Lung (tissue), 12 donors: ENCODE data around the gene DBH. TPM values are rescaled to one million over a fixed set of nuclear protein-coding genes. Genes with fewer than 3 reads are reported as not detected.

Source experiments
- ATAC-seq: fragments of 200-7000 bp; cut with Tn5 transposase; one replicate; pipeline ENCODE4 v1.9.1; 2020; ENCODE audit warnings: moderate number of reproducible peaks; ENCODE audit not compliant: insufficient read depth, low FRiP score
- DNase-seq, 3 donors: peaks; one replicate each; pipeline ENCODE4 v3.0.0-alpha.2; 2013 to 2017
- H3K27ac ChIP-seq, 2 donors: one replicate each; pipeline ENCODE4 v1.5.1; 2013; ENCODE audit warnings: mild to moderate bottlenecking in 2 of 2, moderate library complexity in 2 of 2, control low read depth in 1 of 2, inconsistent platforms in 1 of 2, low read depth in 1 of 2, low read length in 1 of 2
- H3K27me3 ChIP-seq, 3 donors: one replicate each; pipeline ENCODE4 v1.5.1; 2013; ENCODE audit warnings: low read length in 2 of 3; ENCODE audit not compliant: control insufficient read depth in 3 of 3, insufficient read depth in 3 of 3
- H3K36me3 ChIP-seq, 4 donors: one replicate each; pipeline ENCODE4 v1.5.1; 2013; ENCODE audit warnings: low read length in 4 of 4, mild to moderate bottlenecking in 1 of 4, moderate library complexity in 1 of 4; ENCODE audit not compliant: control insufficient read depth in 4 of 4, insufficient read depth in 4 of 4
- H3K4me1 ChIP-seq, 5 donors: one replicate each; pipeline ENCODE4 v1.5.1; 2013; ENCODE audit warnings: low read length in 5 of 5, mild to moderate bottlenecking in 2 of 5, moderate library complexity in 1 of 5; ENCODE audit not compliant: control insufficient read depth in 5 of 5, insufficient read depth in 5 of 5
- H3K4me3 ChIP-seq: one replicate; pipeline ENCODE4 v1.5.1; 2013; ENCODE audit warnings: mild to moderate bottlenecking, control low read depth, moderate library complexity
- H3K9ac ChIP-seq, 2 donors: one replicate each; pipeline ENCODE4 v1.5.1; 2013; ENCODE audit warnings: low read length in 2 of 2, control low read depth in 1 of 2; ENCODE audit not compliant: insufficient read depth in 1 of 2
- H3K9me3 ChIP-seq, 4 donors: one replicate each; pipeline ENCODE4 v1.5.1; 2013; ENCODE audit warnings: low read length in 3 of 4, mild to moderate bottlenecking in 1 of 4, moderate library complexity in 1 of 4; ENCODE audit not compliant: control insufficient read depth in 4 of 4, insufficient read depth in 3 of 4
- WGBS, 2 donors: extraction: QIAGEN DNeasy Blood & Tissue Kit; methylation state at CpG; one replicate each; pipeline ENCODE4 v1.1.7; 2013; 5-methylcytosine and 5-hydroxymethylcytosine counted together
- polyA plus RNA-seq, 2 donors: library from polyadenylated mRNA; stranded (reverse); fragments of 200-250 nt; gene quantifications; one replicate each; pipeline ENCODE4 v1.2.1, GENCODE V29; 2013
- total RNA-seq, 2 donors: library from RNA; depleted of rRNA in 1 of 2; stranded (reverse); fragments of >200 nt in 1 of 2; gene quantifications; one replicate each; pipeline ENCODE4 v1.2.1, GENCODE V29; 2014 to 2021
- TF ChIP-seq, protein P1 (sequence below): IDR thresholded peaks from 2 replicates; pipeline ENCODE4 v1.5.1; 2012; ENCODE audit warnings: mild to moderate bottlenecking; ENCODE audit errors: control extremely low read depth, extremely low read depth
- donor health status: control.
- donor health status: control.
- donor health status: Bipolar disorder and iron deficiency.
- donor health status: healthy.
- donor health status: DM: yes; HTN: yes; CAD: no.

Gene DBH
- total and polyA plus RNA-seq, 4 donors, result 0.06 to 0.48 (median 0.08) TPM

DNA sequence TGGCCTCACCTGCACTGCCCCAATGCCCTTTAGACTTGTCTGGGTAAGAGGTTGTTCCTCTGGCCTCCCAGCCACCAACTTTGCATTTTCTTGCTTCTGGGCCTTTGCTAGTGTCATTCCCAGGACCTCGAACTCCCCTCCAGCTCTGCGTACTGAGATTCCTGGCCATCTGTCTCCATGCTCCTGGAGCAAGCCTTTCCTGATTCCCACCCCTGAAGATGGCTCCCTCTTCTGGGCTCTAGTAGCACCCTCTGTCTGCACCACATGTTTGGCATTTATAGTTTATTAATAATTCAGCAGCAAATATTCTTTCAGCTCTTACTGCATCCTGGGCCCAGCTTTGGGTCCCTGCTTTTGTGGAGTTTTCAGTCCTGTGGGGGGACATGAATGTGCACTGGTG, 41.9 kb upstream of the DBH start:
- Histone ChIP-seq H3K4me1 (no peaks in the 10 kb centered on the region), H3K27ac (no peak overlapping the region), H3K36me3 (no peaks in the 10 kb centered on the region), H3K27me3 (peaks cover 0 to 1% (median 0%) of the 10 kb centered on the region in 3 donors), H3K4me3 (no peak overlapping the region), H3K9ac (no peak overlapping the region), H3K9me3 (peaks cover 0 to 11% (median 5%) of the 10 kb centered on the region in 4 donors)
- DNase-seq, result no peak
- TF ChIP-seq, protein P1, sequence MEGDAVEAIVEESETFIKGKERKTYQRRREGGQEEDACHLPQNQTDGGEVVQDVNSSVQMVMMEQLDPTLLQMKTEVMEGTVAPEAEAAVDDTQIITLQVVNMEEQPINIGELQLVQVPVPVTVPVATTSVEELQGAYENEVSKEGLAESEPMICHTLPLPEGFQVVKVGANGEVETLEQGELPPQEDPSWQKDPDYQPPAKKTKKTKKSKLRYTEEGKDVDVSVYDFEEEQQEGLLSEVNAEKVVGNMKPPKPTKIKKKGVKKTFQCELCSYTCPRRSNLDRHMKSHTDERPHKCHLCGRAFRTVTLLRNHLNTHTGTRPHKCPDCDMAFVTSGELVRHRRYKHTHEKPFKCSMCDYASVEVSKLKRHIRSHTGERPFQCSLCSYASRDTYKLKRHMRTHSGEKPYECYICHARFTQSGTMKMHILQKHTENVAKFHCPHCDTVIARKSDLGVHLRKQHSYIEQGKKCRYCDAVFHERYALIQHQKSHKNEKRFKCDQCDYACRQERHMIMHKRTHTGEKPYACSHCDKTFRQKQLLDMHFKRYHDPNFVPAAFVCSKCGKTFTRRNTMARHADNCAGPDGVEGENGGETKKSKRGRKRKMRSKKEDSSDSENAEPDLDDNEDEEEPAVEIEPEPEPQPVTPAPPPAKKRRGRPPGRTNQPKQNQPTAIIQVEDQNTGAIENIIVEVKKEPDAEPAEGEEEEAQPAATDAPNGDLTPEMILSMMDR, result no peak
- WGBS, 2 donors, result 94 to 97% methylated on average over 2 of the region's 2 CpGs
- ATAC-seq, result no peak

DNA sequence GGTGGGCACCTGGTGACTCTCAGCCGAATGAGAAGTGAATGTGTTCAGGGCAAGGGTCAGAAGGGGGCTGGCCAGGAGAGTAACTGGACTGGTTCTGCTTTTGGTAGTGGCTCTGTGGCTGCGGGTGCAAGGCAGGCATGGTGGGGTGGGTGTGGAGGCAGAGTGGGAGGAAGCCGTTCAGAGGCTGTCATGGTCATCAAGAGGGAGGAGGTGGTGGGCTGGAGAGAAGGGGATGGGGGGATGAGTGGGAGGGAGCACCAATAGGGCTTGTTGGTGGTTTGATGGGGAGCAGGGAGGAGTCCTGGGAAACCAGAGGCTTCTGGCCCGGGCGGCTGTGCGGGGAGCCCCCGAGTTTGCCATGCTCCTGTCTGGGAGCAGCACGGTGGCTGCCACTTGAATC, 40.3 kb upstream of the DBH start:
- H3K4me3 ChIP-seq, result no peak overlapping the region
- H3K4me1 ChIP-seq, result peaks cover 0 to 6% (median 0%) of the 10 kb centered on the region in 5 donors
- H3K9ac ChIP-seq, result no peak overlapping the region
- 78 to 90% methylated on average over 8 of the region's 8 CpGs for WGBS, 2 donors
- no peak for DNase-seq
- peaks cover 0 to 4% (median 0%) of the 10 kb centered on the region in 3 donors for H3K27me3 ChIP-seq
- ATAC-seq, result no peak
- H3K36me3 ChIP-seq, result no peaks in the 10 kb centered on the region
- TF ChIP-seq, protein P1, result no peak
- no peak overlapping the region for H3K27ac ChIP-seq
- peaks cover 0 to 16% (median 5%) of the 10 kb centered on the region in 4 donors for H3K9me3 ChIP-seq

- WGBS, 2 donors, result 78 to 86% methylated on average over 7 of the region's 7 CpGs
- TF ChIP-seq, protein P1, result no peak
- H3K27me3 ChIP-seq, result peaks cover 0 to 6% (median 0%) of the 10 kb centered on the region in 3 donors
- peaks cover 0 to 21% (median 0%) of the 10 kb centered on the region in 5 donors for H3K4me1 ChIP-seq
- no peak overlapping the region for H3K9ac ChIP-seq
- ATAC-seq, result no peak
- no peak overlapping the region for H3K27ac ChIP-seq
- DNase-seq, result no peak
- peaks cover 0 to 16% (median 5%) of the 10 kb centered on the region in 4 donors for H3K9me3 ChIP-seq
- H3K36me3 ChIP-seq, result no peaks in the 10 kb centered on the region
- no peak overlapping the region for H3K4me3 ChIP-seq
Observed at GRCh38 chr9:133597316-133597957, 38.7 kb upstream of the DBH start.
